22Rv1 (cell line): ENCODE results near the gene FAM3C.

Experiments
- ZFX ChIP-seq: fragments of 450-650 bp; IDR thresholded peaks from 2 replicates; pipeline ENCODE4 v1.6.1; 2017; ENCODE audit warnings: antibody characterized with exemption, borderline replicate concordance
- TF ChIP-seq, protein P1 (sequence below): fragments of 450-650 bp; IDR thresholded peaks from 2 replicates; pipeline ENCODE4 v1.5.1; 2017; ENCODE audit warnings: mild to moderate bottlenecking

DNA sequence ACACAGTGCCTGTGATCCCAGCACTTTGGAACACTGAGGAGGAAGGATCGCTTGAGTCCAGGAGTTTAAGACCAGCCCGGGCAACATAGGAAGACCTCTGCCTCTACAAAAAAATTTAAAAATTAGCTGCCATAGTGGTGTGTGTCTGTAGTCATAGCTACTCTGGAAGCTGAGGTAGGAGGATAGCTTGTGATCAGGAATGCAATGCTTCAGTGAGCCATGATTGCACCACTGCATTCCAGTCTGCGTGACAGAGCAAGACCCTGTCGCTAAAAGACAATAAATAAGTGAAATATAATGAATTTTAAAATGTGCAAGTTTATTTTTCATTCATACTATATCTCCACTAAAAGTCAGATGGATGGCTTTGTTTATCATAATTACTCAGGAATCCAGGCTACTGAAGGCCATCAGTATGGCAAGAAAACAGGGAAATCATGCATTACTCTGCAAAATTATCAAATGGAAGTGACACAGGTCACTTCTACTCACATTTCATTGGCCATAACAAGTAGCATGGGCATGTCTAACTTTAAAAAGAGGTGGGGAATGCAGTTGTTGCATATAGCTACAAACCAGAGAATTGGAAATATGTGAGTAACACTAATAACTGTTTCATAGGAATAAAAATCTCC, 32.9 kb upstream of the FAM3C start:
- TF ChIP-seq, protein P1, sequence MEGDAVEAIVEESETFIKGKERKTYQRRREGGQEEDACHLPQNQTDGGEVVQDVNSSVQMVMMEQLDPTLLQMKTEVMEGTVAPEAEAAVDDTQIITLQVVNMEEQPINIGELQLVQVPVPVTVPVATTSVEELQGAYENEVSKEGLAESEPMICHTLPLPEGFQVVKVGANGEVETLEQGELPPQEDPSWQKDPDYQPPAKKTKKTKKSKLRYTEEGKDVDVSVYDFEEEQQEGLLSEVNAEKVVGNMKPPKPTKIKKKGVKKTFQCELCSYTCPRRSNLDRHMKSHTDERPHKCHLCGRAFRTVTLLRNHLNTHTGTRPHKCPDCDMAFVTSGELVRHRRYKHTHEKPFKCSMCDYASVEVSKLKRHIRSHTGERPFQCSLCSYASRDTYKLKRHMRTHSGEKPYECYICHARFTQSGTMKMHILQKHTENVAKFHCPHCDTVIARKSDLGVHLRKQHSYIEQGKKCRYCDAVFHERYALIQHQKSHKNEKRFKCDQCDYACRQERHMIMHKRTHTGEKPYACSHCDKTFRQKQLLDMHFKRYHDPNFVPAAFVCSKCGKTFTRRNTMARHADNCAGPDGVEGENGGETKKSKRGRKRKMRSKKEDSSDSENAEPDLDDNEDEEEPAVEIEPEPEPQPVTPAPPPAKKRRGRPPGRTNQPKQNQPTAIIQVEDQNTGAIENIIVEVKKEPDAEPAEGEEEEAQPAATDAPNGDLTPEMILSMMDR, result no peak
- TF ChIP-seq ZFX, result no peak
